ENCODE measurements around the gene ADGRG6.

The ADGRG6 gene

DNA sequence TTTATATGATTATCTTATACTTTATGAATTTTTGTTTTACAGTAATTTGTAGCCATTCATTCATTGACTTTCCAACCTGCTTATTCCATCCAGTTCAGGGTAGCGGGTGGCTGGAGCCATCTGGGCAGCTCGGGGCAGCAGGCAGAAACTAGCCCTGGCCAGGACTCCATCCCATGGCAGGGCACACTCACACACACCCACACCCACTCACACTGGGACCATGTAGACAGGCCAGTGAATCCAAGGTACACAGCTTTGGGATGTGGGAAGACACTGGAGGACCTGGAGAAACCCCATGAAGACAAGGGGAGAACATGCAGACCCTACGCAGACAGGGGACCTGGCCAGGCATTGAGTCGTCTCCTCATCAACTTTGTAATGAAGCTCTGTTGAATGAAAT lies 84.8 kb downstream of the ADGRG6 start:
- Histone ChIP-seq H3K4me3 (ENCODE audit: low read length in 2 of 2) (no peak overlapping the region), H3K27me3 (ENCODE audit: control insufficient read depth in 1 of 2, insufficient read depth in 2 of 2, low read length in 2 of 2) (no peaks in the 10 kb centered on the region), H3K36me3 (ENCODE audit: control insufficient read depth in 2 of 2, insufficient read depth in 2 of 2, low read length in 2 of 2) (no peaks in the 10 kb centered on the region), H3K9me3 (ENCODE audit: control insufficient read depth in 2 of 2, low read length in 2 of 2) (no peaks in the 10 kb centered on the region), H3K9ac (ENCODE audit: low read length in 2 of 2) (no peak overlapping the region), H3K4me1 (ENCODE audit: control insufficient read depth, insufficient read depth, low read length) (no peaks in the 10 kb centered on the region), H3K27ac (ENCODE audit: low read length) (no peak overlapping the region)

DNA sequence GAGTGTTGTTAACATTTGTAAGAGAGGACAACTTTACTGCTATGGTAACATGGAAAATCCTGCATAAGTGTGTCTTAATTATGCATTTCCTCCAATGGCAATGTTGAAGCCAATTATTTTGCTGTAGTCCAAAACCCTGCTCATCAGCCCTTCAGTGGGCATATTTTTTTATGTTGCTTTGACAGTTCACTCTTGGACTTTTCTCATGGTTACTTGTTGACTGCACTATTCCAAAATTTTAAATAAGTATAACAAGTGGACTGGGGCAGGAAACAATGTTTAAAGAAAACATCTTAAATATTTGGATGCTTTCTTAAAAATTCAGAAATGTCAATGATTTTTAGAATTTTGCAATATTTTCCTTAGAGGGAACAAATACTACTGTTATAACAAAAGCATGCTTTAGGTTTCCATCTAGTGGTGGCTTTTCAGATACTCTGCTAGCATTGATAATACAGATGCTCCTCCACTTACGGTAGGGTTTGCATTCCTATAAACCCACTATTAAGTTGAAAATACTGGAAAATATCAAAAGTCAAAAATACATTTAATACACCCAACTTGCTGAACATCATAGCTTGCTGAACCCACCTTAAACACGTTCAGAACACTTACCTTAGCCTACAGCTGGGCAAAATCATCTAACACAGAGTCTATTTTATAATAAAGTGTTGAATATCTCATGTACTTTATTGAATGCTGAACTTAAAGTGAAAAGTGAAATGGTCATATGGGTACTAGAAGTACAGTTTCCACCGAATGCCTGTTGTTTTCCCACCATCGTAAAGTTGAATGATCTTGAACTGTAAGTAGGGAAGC lies 86.4 kb downstream of the ADGRG6 start:
- Histone ChIP-seq H3K9me3 (ENCODE audit: control insufficient read depth in 2 of 2, low read length in 2 of 2) (no peaks in the 10 kb centered on the region), H3K27ac (ENCODE audit: low read length) (no peak overlapping the region), H3K9ac (ENCODE audit: low read length in 2 of 2) (no peak overlapping the region), H3K27me3 (ENCODE audit: control insufficient read depth in 1 of 2, insufficient read depth in 2 of 2, low read length in 2 of 2) (no peaks in the 10 kb centered on the region), H3K4me1 (ENCODE audit: control insufficient read depth, insufficient read depth, low read length) (no peaks in the 10 kb centered on the region), H3K36me3 (ENCODE audit: control insufficient read depth in 2 of 2, insufficient read depth in 2 of 2, low read length in 2 of 2) (no peaks in the 10 kb centered on the region), H3K4me3 (ENCODE audit: low read length in 2 of 2) (no peak overlapping the region)

DNA sequence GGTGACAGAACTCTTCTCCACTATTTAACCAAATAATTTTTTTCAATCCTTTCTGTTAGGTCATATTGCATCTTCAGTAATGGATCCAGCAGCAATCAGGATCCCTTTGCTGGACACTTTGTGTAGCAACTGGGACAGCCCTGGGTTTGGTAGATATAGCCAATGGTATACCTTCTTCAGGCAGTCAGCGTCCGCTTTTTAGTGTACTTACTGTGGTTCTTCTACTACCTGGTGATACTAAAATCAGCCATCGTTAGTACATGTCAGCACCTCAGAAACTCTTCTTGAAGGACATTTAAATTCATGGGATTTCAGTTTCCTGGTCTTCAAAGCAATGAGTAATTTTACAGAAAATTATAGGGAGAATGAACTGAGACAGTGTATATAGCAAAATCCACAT lies 93.5 kb downstream of the ADGRG6 start:
- no peak overlapping the region for H3K27ac ChIP-seq (ENCODE audit: low read length)
- no peaks in the 10 kb centered on the region for H3K4me1 ChIP-seq (ENCODE audit: control insufficient read depth, insufficient read depth, low read length)
- no peaks in the 10 kb centered on the region for H3K27me3 ChIP-seq (ENCODE audit: control insufficient read depth in 1 of 2, insufficient read depth in 2 of 2, low read length in 2 of 2)
- H3K36me3 ChIP-seq (ENCODE audit: control insufficient read depth in 2 of 2, insufficient read depth in 2 of 2, low read length in 2 of 2) = no peaks in the 10 kb centered on the region
- no peak overlapping the region for H3K9ac ChIP-seq (ENCODE audit: low read length in 2 of 2)
- no peak overlapping the region for H3K4me3 ChIP-seq (ENCODE audit: low read length in 2 of 2)
- no peaks in the 10 kb centered on the region for H3K9me3 ChIP-seq (ENCODE audit: control insufficient read depth in 2 of 2, low read length in 2 of 2)

- Histone ChIP-seq H3K4me3 (ENCODE audit: low read length in 2 of 2) (no peak overlapping the region), H3K9ac (ENCODE audit: low read length in 2 of 2) (no peak overlapping the region), H3K36me3 (ENCODE audit: control insufficient read depth in 2 of 2, insufficient read depth in 2 of 2, low read length in 2 of 2) (no peaks in the 10 kb centered on the region), H3K27me3 (ENCODE audit: control insufficient read depth in 1 of 2, insufficient read depth in 2 of 2, low read length in 2 of 2) (no peaks in the 10 kb centered on the region), H3K4me1 (ENCODE audit: control insufficient read depth, insufficient read depth, low read length) (no peaks in the 10 kb centered on the region), H3K9me3 (ENCODE audit: control insufficient read depth in 2 of 2, low read length in 2 of 2) (no peaks in the 10 kb centered on the region), H3K27ac (ENCODE audit: low read length) (no peak overlapping the region)
Measured at GRCh38 chr6:142395768-142396231, 94.0 kb downstream of the ADGRG6 start.

- H3K9ac ChIP-seq (ENCODE audit: low read length in 2 of 2) = no peak overlapping the region
- H3K4me3 ChIP-seq (ENCODE audit: low read length in 2 of 2) = no peak overlapping the region
- no peaks in the 10 kb centered on the region for H3K36me3 ChIP-seq (ENCODE audit: control insufficient read depth in 2 of 2, insufficient read depth in 2 of 2, low read length in 2 of 2)
- no peaks in the 10 kb centered on the region for H3K4me1 ChIP-seq (ENCODE audit: control insufficient read depth, insufficient read depth, low read length)
- H3K27me3 ChIP-seq (ENCODE audit: control insufficient read depth in 1 of 2, insufficient read depth in 2 of 2, low read length in 2 of 2) = no peaks in the 10 kb centered on the region
- no peaks in the 10 kb centered on the region for H3K9me3 ChIP-seq (ENCODE audit: control insufficient read depth in 2 of 2, low read length in 2 of 2)
- H3K27ac ChIP-seq (ENCODE audit: low read length) = no peak overlapping the region
Measured at GRCh38 chr6:142398353-142398752, 96.5 kb downstream of the ADGRG6 start.

GRCh38 chr6:142399739-142400138 lies 97.9 kb downstream of the ADGRG6 start:
- Histone ChIP-seq H3K36me3 (ENCODE audit: control insufficient read depth in 2 of 2, insufficient read depth in 2 of 2, low read length in 2 of 2) (no peaks in the 10 kb centered on the region), H3K9me3 (ENCODE audit: control insufficient read depth in 2 of 2, low read length in 2 of 2) (no peaks in the 10 kb centered on the region), H3K27me3 (ENCODE audit: control insufficient read depth in 1 of 2, insufficient read depth in 2 of 2, low read length in 2 of 2) (no peaks in the 10 kb centered on the region), H3K27ac (ENCODE audit: low read length) (no peak overlapping the region), H3K4me1 (ENCODE audit: control insufficient read depth, insufficient read depth, low read length) (no peaks in the 10 kb centered on the region), H3K9ac (ENCODE audit: low read length in 2 of 2) (no peak overlapping the region), H3K4me3 (ENCODE audit: low read length in 2 of 2) (no peak overlapping the region)

GRCh38 chr6:142400495-142400894 lies 98.7 kb downstream of the ADGRG6 start:
- H3K9me3 ChIP-seq (ENCODE audit: control insufficient read depth in 2 of 2, low read length in 2 of 2) = no peaks in the 10 kb centered on the region
- no peak overlapping the region for H3K27ac ChIP-seq (ENCODE audit: low read length)
- no peaks in the 10 kb centered on the region for H3K4me1 ChIP-seq (ENCODE audit: control insufficient read depth, insufficient read depth, low read length)
- no peak overlapping the region for H3K9ac ChIP-seq (ENCODE audit: low read length in 2 of 2)
- no peaks in the 10 kb centered on the region for H3K36me3 ChIP-seq (ENCODE audit: control insufficient read depth in 2 of 2, insufficient read depth in 2 of 2, low read length in 2 of 2)
- no peak overlapping the region for H3K4me3 ChIP-seq (ENCODE audit: low read length in 2 of 2)
- H3K27me3 ChIP-seq (ENCODE audit: control insufficient read depth in 1 of 2, insufficient read depth in 2 of 2, low read length in 2 of 2) = no peaks in the 10 kb centered on the region

DNA sequence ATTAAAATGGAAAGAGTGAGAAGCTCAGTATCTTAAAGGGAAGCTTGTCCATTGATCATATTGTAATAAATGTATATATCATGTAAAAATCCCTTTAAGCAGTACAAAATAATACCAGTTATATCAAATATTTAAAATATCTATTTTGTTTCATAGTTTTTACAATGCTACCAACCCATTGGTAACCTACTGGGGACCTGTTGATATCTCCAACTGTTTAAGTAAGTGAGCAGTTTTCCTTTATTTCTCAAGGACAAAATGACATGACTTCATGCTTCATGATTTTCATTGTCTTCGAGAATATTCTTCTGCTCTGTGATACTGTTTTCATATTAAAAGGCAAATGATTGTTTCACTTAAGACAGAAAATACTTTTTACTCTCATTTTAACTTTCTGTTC lies 100.0 kb downstream of the ADGRG6 start:
- no peak overlapping the region for H3K9ac ChIP-seq (ENCODE audit: low read length in 2 of 2)
- H3K9me3 ChIP-seq (ENCODE audit: control insufficient read depth in 2 of 2, low read length in 2 of 2) = no peaks in the 10 kb centered on the region
- H3K27ac ChIP-seq (ENCODE audit: low read length) = no peak overlapping the region
- H3K36me3 ChIP-seq (ENCODE audit: control insufficient read depth in 2 of 2, insufficient read depth in 2 of 2, low read length in 2 of 2) = no peaks in the 10 kb centered on the region
- no peak overlapping the region for H3K4me3 ChIP-seq (ENCODE audit: low read length in 2 of 2)
- H3K27me3 ChIP-seq (ENCODE audit: control insufficient read depth in 1 of 2, insufficient read depth in 2 of 2, low read length in 2 of 2) = no peaks in the 10 kb centered on the region
- no peaks in the 10 kb centered on the region for H3K4me1 ChIP-seq (ENCODE audit: control insufficient read depth, insufficient read depth, low read length)

DNA sequence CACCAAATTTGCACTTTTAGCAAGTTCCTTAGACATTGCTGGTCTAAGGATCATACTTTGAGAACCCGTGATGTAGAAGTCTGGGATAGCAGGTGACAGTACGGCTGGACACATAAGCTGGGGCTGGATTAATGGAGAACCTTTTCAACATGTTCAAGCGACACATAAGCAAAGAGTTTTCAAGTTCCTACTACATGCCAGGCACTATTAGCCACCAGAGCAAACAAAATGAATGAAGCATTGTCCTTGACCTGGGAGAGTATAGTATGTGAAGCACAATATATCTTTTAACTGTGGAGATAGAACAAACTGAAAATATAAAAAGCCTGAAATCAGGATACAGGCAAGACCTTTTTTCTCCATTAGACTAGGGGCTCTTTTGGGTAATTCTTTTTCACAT lies 102.9 kb downstream of the ADGRG6 start:
- H3K9ac ChIP-seq (ENCODE audit: low read length in 2 of 2) = no peak overlapping the region
- no peaks in the 10 kb centered on the region for H3K27me3 ChIP-seq (ENCODE audit: control insufficient read depth in 1 of 2, insufficient read depth in 2 of 2, low read length in 2 of 2)
- H3K27ac ChIP-seq (ENCODE audit: low read length) = no peak overlapping the region
- H3K36me3 ChIP-seq (ENCODE audit: control insufficient read depth in 2 of 2, insufficient read depth in 2 of 2, low read length in 2 of 2) = no peaks in the 10 kb centered on the region
- H3K4me3 ChIP-seq (ENCODE audit: low read length in 2 of 2) = no peak overlapping the region
- no peaks in the 10 kb centered on the region for H3K4me1 ChIP-seq (ENCODE audit: control insufficient read depth, insufficient read depth, low read length)
- no peaks in the 10 kb centered on the region for H3K9me3 ChIP-seq (ENCODE audit: control insufficient read depth in 2 of 2, low read length in 2 of 2)

- no peaks in the 10 kb centered on the region for H3K4me1 ChIP-seq (ENCODE audit: control insufficient read depth, insufficient read depth, low read length)
- no peak overlapping the region for H3K4me3 ChIP-seq (ENCODE audit: low read length in 2 of 2)
- H3K9ac ChIP-seq (ENCODE audit: low read length in 2 of 2) = no peak overlapping the region
- no peak overlapping the region for H3K27ac ChIP-seq (ENCODE audit: low read length)
- H3K36me3 ChIP-seq (ENCODE audit: control insufficient read depth in 2 of 2, insufficient read depth in 2 of 2, low read length in 2 of 2) = no peaks in the 10 kb centered on the region
- no peaks in the 10 kb centered on the region for H3K27me3 ChIP-seq (ENCODE audit: control insufficient read depth in 1 of 2, insufficient read depth in 2 of 2, low read length in 2 of 2)
- H3K9me3 ChIP-seq (ENCODE audit: control insufficient read depth in 2 of 2, low read length in 2 of 2) = no peaks in the 10 kb centered on the region
Measured at GRCh38 chr6:142406131-142406530, 104.3 kb downstream of the ADGRG6 start.

DNA sequence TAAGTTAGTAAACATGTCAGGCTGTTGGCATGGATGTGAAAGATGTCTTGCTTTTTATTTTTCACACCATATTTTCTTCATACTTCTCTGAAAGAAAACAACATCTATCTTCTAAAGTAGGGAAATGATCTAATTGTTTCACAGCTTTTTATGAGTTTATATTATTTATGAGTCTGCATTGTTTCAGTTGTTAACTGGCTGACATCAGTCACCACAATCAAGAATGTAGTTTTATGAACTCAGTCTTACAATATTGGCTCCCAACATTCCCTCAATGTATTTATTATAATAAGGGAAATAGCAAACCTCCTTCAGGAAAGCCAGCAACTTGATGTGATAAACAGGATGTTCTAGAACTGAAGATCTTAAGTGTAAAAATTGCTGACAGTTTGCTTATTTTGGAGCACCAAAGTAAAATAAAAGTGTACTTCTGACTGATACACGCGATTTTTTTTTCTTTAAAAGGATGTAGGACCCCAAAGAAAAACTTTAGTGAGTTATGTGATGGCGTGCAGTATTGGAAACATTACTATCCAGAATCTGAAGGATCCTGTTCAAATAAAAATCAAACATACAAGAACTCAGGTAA lies 106.0 kb downstream of the ADGRG6 start:
- Histone ChIP-seq H3K36me3 (ENCODE audit: control insufficient read depth in 2 of 2, insufficient read depth in 2 of 2, low read length in 2 of 2) (no peaks in the 10 kb centered on the region), H3K4me3 (ENCODE audit: low read length in 2 of 2) (no peak overlapping the region), H3K27ac (ENCODE audit: low read length) (no peak overlapping the region), H3K4me1 (ENCODE audit: control insufficient read depth, insufficient read depth, low read length) (no peaks in the 10 kb centered on the region), H3K27me3 (ENCODE audit: control insufficient read depth in 1 of 2, insufficient read depth in 2 of 2, low read length in 2 of 2) (no peaks in the 10 kb centered on the region), H3K9me3 (ENCODE audit: control insufficient read depth in 2 of 2, low read length in 2 of 2) (no peaks in the 10 kb centered on the region), H3K9ac (ENCODE audit: low read length in 2 of 2) (no peak overlapping the region)
